Muscle layer of colon (tissue), 2 donors: ENCODE measurements around the gene RGS6.

ENCODE experiments used
- H3K27ac ChIP-seq: one replicate; pipeline ENCODE4 v1.7.0; 2013; ENCODE audit warnings: low read depth, mild to moderate bottlenecking, low read length, moderate library complexity
- H3K27me3 ChIP-seq, 2 donors: one replicate each; pipeline ENCODE4 v1.7.0; 2013; ENCODE audit warnings: low read length in 2 of 2, mild to moderate bottlenecking in 2 of 2; ENCODE audit not compliant: insufficient read depth in 2 of 2, control insufficient read depth in 1 of 2
- H3K36me3 ChIP-seq: one replicate; pipeline ENCODE4 v1.7.0; 2013; ENCODE audit warnings: mild to moderate bottlenecking, low read length; ENCODE audit not compliant: insufficient read depth
- H3K4me1 ChIP-seq: one replicate; pipeline ENCODE4 v1.7.0; 2013; ENCODE audit warnings: mild to moderate bottlenecking, low read length; ENCODE audit not compliant: insufficient read depth
- H3K4me3 ChIP-seq, 2 donors: one replicate each; pipeline ENCODE4 v1.7.0; 2013; ENCODE audit warnings: low read length in 2 of 2, low read depth in 1 of 2, mild to moderate bottlenecking in 1 of 2, moderate library complexity in 1 of 2
- H3K9ac ChIP-seq: one replicate; pipeline ENCODE4 v1.7.0; 2013; ENCODE audit warnings: low read length
- H3K9me3 ChIP-seq: one replicate; pipeline ENCODE4 v1.7.0; 2013; ENCODE audit warnings: mild to moderate bottlenecking, low read length
- donor health status: abdominal sarcoma.
- donor health status: Adenocarcinoma of cecum.

Gene RGS6

DNA sequence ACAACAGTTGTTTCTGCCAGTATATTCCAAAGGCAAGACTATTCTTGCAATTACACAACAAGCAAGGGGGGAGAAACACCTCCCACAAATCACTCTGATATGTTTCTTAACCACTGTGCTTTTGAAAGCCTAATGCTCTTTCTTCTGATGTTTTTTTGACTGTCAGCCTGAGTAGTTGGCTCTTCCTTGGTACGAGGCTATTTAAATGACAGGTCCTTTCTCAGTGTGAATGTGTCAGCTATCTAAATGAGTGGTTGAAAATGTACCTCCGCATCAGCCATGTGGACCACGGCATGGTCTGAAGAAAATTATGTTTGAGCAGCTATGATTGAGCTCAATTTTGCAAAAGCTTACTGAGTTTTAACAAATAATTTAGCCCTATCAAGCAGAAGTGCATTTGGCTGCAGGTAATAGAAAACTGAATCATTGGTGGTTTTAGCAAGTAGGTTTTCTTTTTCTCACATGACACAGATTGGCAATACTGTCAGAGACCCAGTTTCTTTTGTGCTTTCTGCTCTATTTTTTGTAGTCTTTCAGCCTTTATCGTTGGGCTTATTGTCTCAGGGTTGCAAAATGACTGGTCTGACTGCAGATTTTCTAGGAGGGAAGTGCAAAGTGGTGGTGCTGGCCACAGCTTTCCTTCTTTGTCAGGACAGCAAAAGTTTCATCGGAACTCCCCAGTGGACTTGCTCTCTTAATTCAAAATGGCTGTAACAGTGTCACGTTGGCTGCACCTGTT is 162.8 kb downstream of the RGS6 start:
- Histone ChIP-seq H3K27me3 (no peaks in the 10 kb centered on the region), H3K27ac (no peak overlapping the region), H3K4me1 (no peaks in the 10 kb centered on the region), H3K4me3 (no peak overlapping the region), H3K9ac (no peak overlapping the region), H3K36me3 (no peaks in the 10 kb centered on the region), H3K9me3 (no peaks in the 10 kb centered on the region)

DNA sequence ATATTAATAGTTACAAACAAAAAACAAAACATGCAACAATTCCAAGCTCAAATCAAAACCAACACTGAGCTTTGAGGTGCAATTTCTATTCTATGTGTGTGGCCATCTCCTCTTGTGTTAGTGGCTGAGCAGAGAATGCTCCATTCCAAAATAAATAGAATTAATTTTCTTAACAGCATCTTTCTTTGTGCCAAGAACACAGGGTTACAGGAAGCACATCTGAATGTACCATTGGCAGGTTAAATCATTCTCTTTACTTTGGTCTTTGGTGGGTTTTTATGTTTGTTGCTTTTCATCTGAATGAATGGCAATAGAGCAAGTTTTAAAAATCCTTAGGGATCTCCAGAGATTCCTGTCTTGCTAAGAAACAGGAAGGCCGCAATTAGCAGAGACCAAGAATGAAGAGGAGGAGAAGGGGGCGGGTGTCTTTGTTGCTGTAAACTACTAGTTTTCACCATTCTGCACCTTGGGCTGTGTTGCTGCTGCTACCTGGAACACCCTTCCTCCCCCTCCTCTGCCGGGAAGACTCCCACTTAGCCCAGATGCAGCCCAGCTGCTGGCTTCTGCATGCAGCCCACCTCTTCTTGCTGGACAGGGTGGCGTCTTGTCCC is 165.0 kb downstream of the RGS6 start:
- no peak overlapping the region for H3K9ac ChIP-seq
- no peaks in the 10 kb centered on the region for H3K36me3 ChIP-seq
- H3K27me3 ChIP-seq = no peaks in the 10 kb centered on the region
- no peak overlapping the region for H3K4me3 ChIP-seq
- no peaks in the 10 kb centered on the region for H3K9me3 ChIP-seq
- no peak overlapping the region for H3K27ac ChIP-seq
- H3K4me1 ChIP-seq = no peaks in the 10 kb centered on the region

DNA sequence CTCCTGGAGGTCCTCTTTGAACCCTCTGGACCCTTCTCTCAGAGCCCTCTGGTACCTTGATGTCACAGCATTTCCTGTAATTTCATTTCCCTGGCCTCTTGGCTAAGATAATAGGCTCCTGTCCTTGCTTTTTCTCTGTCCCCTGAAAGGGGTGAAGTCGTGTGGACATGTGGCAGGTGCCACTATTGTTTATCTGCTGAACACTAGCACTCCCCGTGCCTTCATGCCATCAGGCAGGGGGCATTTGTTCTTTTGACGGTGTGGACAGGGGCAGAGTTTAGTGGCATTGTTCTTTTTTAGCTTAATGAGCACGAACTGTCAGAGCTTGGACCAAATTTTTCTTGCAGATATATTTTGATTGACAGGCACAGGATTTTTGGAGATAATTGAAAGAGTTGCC is 166.0 kb downstream of the RGS6 start:
- H3K27me3 ChIP-seq = no peaks in the 10 kb centered on the region
- H3K9me3 ChIP-seq = no peaks in the 10 kb centered on the region
- no peak overlapping the region for H3K9ac ChIP-seq
- H3K4me3 ChIP-seq = no peak overlapping the region
- no peaks in the 10 kb centered on the region for H3K4me1 ChIP-seq
- no peak overlapping the region for H3K27ac ChIP-seq
- no peaks in the 10 kb centered on the region for H3K36me3 ChIP-seq

DNA sequence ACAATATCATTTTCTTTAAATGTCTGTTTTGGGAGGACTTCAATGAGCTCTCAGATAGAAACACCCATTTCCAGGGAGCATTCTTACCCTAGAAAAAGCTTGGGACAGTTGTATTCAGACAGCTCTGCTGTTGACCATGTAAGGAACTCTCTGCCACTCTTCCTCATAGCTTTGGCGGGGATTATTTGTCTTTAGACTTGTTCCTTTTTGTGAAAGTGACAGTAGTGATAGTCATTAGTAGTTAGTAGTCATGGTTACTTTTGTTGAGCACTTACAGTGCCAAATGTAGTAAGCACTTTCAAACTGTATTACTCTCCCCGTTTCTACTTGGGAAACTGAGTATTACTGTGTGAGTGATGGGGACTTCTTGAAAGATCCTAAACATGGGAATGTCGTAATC is 167.3 kb downstream of the RGS6 start:
- H3K4me3 ChIP-seq = no peak overlapping the region
- H3K36me3 ChIP-seq = no peaks in the 10 kb centered on the region
- H3K9me3 ChIP-seq = no peaks in the 10 kb centered on the region
- H3K27me3 ChIP-seq = no peaks in the 10 kb centered on the region
- H3K9ac ChIP-seq = no peak overlapping the region
- no peak overlapping the region for H3K27ac ChIP-seq
- H3K4me1 ChIP-seq = no peaks in the 10 kb centered on the region

DNA sequence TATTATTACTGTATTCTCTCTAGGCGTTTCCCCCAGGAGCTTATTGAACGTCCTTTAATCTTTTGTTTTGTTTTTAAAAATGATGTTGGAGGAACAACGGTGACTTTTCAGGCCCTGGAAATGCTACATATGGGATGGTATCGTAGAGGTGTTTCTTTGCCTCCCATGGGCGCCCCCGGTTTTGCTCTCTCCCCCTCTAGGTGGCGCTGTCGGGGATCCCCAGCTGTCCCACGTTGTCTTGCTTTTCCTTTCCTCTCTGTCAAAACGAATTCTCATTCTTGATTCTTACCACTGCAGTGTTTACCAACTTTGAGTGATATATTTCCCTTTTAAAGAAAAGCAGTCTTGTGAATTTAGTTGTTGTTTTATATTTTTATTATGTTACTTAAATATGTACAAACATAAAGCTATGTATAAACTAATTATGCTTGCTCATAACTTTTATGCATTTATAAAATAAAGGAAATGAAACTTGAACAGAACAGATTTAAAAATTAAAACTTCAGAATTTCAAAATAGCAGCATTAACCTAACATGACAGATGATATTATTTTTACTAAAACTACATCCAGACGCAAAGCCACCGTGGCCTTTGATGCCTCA is 171.9 kb downstream of the RGS6 start:
- Histone ChIP-seq H3K9ac (no peak overlapping the region), H3K4me3 (no peak overlapping the region), H3K9me3 (no peaks in the 10 kb centered on the region), H3K4me1 (no peaks in the 10 kb centered on the region), H3K27me3 (no peaks in the 10 kb centered on the region), H3K27ac (no peak overlapping the region), H3K36me3 (no peaks in the 10 kb centered on the region)

DNA sequence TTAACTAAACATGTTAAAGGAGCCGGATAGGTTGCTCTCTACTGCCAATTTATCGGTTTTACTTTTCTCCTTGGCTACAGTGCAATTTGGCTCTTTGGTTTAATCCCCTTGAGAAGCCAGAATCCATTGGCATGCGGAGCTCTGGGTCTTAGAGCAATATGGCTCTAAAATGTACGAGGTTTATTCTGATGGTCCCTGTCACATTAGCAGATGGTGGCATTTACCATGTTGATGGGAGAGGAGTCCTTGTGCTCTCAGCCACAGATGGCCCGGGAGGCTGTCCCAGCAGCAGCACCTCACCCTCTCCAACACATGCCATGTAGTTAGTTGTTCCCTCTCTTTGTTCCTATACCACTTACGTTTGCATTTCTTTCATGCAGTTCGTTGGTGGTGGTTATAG is 179.7 kb downstream of the RGS6 start:
- no peak overlapping the region for H3K27ac ChIP-seq
- H3K4me3 ChIP-seq = no peak overlapping the region
- no peak overlapping the region for H3K9ac ChIP-seq
- H3K9me3 ChIP-seq = no peaks in the 10 kb centered on the region
- no peaks in the 10 kb centered on the region for H3K27me3 ChIP-seq
- no peaks in the 10 kb centered on the region for H3K36me3 ChIP-seq
- no peaks in the 10 kb centered on the region for H3K4me1 ChIP-seq

DNA sequence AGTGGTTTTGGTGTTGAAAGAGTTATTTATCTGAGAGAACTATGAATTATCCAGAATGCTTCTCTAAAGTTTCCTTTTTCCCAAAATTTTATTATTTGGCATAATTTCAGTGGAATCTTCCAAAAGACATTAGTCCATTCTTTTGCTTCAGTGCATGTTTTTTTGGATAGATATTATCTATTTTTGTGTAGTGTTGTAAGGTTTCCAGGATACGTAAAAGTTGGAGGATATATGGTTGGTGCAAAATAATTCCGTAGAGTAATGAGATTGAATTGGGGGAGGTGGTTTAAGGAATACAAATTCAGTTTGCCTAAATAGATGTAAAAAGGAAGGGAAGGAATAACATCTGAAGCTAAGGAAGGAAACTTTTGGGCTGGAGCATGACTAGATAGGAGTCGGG is 186.6 kb downstream of the RGS6 start:
- no peaks in the 10 kb centered on the region for H3K36me3 ChIP-seq
- H3K9ac ChIP-seq = no peak overlapping the region
- no peaks in the 10 kb centered on the region for H3K4me1 ChIP-seq
- H3K4me3 ChIP-seq = no peak overlapping the region
- H3K27me3 ChIP-seq = no peaks in the 10 kb centered on the region
- no peaks in the 10 kb centered on the region for H3K9me3 ChIP-seq
- no peak overlapping the region for H3K27ac ChIP-seq

DNA sequence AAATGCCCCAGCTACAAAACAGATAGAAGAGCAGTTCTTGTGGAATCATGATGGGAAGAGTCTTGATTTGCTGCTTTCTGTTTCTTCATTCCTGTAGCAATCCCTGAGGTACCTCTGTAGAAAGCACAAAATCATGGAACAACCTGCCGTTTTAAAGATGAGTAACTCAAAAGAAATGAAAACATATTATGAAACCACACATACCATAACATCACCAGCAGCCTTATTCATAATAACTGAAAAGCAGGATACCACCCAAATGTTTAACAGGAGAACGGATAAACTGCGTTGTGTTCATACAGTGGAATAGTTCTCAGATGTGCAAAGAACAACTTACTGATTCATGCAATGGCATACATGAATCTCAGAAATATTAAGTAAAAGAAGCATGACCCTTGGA is 188.1 kb downstream of the RGS6 start:
- Histone ChIP-seq H3K36me3 (no peaks in the 10 kb centered on the region), H3K9me3 (no peaks in the 10 kb centered on the region), H3K4me3 (no peak overlapping the region), H3K27me3 (no peaks in the 10 kb centered on the region), H3K4me1 (no peaks in the 10 kb centered on the region), H3K9ac (no peak overlapping the region), H3K27ac (no peak overlapping the region)

DNA sequence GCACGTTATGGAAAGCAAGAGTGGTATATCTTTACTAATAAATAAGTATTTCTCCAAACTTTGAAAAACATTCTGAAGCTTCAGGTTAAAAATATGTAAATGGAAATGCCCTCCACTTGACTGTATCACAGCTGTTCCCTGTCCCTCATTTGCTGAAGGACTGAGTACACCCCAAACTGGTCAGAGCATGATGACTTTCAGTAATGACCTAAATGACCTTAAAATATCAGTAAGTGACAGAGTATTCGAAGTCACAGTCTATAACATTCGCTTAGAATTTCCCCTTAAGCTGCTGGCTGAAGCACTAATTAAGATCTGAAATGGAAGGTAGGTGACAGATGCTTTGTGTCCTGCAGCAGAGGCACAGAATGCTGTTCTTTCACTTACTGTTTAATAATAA is 191.5 kb downstream of the RGS6 start:
- H3K4me3 ChIP-seq = no peak overlapping the region
- H3K4me1 ChIP-seq = peaks cover 5% of the 10 kb centered on the region
- H3K27ac ChIP-seq = no peak overlapping the region
- no peaks in the 10 kb centered on the region for H3K27me3 ChIP-seq
- H3K36me3 ChIP-seq = no peaks in the 10 kb centered on the region
- H3K9ac ChIP-seq = no peak overlapping the region
- H3K9me3 ChIP-seq = no peaks in the 10 kb centered on the region

DNA sequence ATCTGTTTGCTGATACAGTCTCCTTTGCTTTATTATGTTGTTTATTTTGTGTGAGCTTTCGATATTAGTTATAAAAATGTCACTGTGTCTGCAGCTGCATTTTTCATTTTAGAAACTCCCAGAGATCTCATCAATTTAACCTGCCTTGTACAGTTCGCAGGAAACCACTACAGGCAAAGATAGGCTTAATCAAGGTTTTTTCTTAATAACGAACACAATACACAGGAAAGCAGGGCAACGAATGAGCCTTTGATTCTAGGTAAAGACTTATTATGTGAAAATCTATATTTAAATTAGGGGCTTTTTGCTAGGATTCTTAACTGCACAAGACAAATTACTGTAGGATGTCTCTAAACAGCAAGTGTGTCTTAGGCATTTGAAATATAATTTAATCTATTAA is 191.9 kb downstream of the RGS6 start:
- H3K9me3 ChIP-seq = no peaks in the 10 kb centered on the region
- H3K27me3 ChIP-seq = no peaks in the 10 kb centered on the region
- H3K9ac ChIP-seq = no peak overlapping the region
- H3K36me3 ChIP-seq = no peaks in the 10 kb centered on the region
- no peak overlapping the region for H3K4me3 ChIP-seq
- peaks cover 8% of the 10 kb centered on the region for H3K4me1 ChIP-seq
- H3K27ac ChIP-seq = no peak overlapping the region

DNA sequence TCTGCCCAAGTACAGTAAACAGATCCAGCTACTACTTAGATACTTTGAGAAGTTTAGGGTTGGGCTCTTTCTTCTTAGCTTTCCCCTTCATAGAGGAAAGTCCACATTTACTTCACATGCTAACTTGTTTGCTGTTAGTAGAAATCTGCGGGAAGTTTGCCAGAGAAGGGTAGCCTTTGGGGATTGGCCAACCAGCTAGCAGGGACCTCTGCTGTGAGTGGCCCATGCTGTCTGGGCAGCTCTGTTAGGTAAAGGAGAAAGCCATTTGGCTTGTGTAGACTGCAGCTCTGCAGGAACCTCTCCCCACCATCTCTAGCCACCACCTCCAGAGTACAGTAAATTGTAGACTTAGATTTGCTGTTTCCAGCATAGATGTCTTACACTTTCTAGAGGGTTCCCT is 193.9 kb downstream of the RGS6 start:
- no peaks in the 10 kb centered on the region for H3K36me3 ChIP-seq
- peaks cover 15% of the 10 kb centered on the region for H3K4me1 ChIP-seq
- no peak overlapping the region for H3K9ac ChIP-seq
- H3K27me3 ChIP-seq = no peaks in the 10 kb centered on the region
- H3K27ac ChIP-seq = no peak overlapping the region
- H3K4me3 ChIP-seq = no peak overlapping the region
- no peaks in the 10 kb centered on the region for H3K9me3 ChIP-seq

DNA sequence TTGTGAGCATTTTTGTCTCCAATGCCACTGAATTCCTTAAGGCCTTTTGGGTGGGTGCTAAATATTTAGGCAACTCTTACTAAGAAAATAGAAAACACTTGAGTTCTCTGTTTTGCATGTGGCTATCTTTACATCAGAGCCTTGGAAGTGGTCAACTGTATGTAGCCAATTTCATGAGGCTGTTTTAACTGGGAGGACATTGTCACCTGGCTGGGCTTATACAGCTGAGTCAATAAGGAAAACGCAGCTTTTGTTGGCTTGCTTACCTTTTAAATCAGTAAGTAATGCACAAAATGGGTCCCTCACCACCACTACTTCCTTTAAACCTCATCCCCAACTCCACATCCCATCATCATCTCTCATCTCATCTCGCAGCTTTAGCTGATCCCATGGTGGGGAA is 194.3 kb downstream of the RGS6 start:
- no peaks in the 10 kb centered on the region for H3K9me3 ChIP-seq

More for the DNA sequence above, 194.3 kb downstream of the RGS6 start:
- Histone ChIP-seq H3K36me3 (no peaks in the 10 kb centered on the region), H3K4me3 (no peak overlapping the region), H3K27me3 (no peaks in the 10 kb centered on the region), H3K27ac (no peak overlapping the region), H3K4me1 (peaks cover 15% of the 10 kb centered on the region), H3K9ac (no peak overlapping the region)
